Fibroblast of pulmonary artery (primary cell): Measurements from ENCODE around the gene BMP15.

Experiments
- DNase-seq: peaks from one replicate; pipeline ENCODE4 v3.0.0-alpha.2; 2010; ENCODE audit warnings: low read depth
- H3K4me3 ChIP-seq: replicated peaks from 2 replicates; pipeline ENCODE4 v1.5.1; 2011; ENCODE audit warnings: low read depth, mild to moderate bottlenecking, control low read depth, low read length, moderate library complexity
- TF ChIP-seq, protein P1 (sequence below): IDR thresholded peaks from 2 replicates; pipeline ENCODE4 v1.5.1; 2011; ENCODE audit warnings: mild to moderate bottlenecking, control low read depth, low read length, inconsistent platforms; ENCODE audit errors: missing control alignments

The BMP15 gene

DNA sequence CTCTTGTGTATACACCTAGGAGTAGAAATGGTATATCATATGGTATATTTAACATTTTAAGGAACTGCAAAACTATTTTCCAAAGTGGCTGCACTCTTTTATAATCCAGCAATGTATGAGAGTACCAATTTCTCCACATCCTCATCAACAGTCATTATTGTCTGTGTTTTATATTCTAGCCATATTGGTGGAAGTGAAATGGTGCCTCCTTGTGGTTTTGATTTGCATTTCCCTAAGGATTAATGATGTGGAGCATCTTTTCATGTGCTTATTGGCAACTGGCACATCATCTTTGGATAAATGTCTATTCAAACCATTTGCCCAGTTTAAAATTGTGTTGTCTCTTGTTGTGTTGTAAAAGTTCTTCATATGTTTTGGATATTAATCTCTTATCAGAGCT is 9.6 kb downstream of the BMP15 start:
- peak; percentile 41 for DNase-seq
- H3K4me3 ChIP-seq = no peak overlapping the region

DNA sequence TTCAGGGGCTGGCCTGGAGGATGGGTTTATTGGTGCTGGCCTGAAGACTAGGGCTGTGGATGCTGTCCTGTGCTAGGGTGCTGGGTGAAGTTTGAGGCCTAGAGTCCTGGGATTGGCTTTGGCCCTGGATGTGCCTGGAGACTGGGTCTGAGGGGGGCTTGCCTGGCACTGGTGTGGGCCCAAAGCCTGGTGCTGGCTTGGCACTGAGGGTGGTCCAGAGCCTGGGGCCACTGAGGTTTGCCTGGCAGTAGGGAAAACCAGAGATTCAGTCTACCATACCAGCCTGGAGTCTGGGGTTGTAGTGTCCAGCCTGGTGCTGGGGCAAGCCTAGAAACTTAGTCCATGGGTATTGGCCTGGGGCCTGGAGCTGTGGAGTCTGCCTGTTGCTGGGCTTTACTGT is 16.6 kb downstream of the BMP15 start:
- no peak for DNase-seq
- TF ChIP-seq, protein P1, sequence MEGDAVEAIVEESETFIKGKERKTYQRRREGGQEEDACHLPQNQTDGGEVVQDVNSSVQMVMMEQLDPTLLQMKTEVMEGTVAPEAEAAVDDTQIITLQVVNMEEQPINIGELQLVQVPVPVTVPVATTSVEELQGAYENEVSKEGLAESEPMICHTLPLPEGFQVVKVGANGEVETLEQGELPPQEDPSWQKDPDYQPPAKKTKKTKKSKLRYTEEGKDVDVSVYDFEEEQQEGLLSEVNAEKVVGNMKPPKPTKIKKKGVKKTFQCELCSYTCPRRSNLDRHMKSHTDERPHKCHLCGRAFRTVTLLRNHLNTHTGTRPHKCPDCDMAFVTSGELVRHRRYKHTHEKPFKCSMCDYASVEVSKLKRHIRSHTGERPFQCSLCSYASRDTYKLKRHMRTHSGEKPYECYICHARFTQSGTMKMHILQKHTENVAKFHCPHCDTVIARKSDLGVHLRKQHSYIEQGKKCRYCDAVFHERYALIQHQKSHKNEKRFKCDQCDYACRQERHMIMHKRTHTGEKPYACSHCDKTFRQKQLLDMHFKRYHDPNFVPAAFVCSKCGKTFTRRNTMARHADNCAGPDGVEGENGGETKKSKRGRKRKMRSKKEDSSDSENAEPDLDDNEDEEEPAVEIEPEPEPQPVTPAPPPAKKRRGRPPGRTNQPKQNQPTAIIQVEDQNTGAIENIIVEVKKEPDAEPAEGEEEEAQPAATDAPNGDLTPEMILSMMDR = no peak

More for the DNA sequence above, 9.6 kb downstream of the BMP15 start:
- TF ChIP-seq, protein P1 = peak; percentile 48

DNA sequence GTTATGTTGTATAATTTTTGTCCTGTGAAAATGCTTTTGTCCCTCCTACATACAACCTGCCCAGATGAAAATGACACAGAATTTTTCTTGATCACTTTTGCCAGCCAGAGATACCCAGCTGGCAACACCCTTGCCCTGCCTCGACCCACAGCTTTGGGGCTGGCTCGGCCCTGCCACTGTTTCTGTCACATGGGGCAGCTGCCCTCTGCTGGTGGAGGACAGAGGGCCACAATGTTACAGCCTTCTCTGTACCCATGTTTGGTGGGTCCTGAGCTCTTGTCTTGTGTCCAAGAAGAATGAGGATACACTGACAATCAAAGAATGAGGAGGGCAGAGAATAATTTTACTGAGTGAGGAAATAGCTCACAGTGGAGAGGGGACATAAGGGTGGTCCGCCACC is 31.1 kb downstream of the BMP15 start:
- no peak for DNase-seq
- TF ChIP-seq, protein P1 = peak; percentile 30
- H3K4me3 ChIP-seq = no peak overlapping the region

More for the DNA sequence above, 16.6 kb downstream of the BMP15 start:
- H3K4me3 ChIP-seq = no peak overlapping the region

DNA sequence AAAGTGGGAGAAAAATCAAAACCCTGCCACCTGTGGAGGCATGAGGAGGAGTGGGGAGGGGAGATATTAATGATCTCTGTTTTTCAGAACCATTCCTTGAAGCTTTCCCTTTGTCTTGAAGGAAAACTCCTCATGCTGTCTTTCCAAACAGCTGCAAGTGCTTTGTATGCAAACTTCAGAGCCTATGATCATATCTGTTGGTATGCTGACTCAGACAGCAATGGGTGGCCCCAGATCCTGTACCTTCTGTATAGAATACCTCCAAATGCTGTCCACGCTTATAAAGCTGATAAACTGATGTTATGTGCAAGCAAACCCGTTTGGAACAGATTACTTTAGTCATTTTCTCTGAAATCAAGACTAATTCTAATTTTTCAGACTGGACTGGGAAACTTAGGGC is 31.9 kb downstream of the BMP15 start:
- TF ChIP-seq, protein P1 = no peak
- no peak for DNase-seq
- no peak overlapping the region for H3K4me3 ChIP-seq

DNA sequence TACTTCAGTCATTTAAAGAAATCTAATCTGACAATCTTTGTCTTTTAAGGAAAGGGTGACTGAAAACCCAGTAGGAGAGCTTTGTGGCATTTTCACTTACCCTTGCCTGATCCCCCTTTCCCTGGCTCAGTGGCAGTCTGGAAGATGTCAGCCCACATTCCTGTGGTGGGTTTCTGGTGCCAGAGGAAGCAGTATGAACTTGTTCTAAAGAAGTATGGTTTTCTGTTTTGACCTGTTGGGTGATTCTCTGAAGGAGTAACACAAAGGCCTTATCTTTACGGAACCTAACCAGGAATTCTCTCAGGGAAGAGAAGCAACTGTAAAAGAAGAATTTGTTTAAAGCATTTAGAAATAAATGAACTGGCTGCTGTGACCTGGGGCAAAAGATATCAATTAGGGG is 41.9 kb downstream of the BMP15 start:
- H3K4me3 ChIP-seq = no peak overlapping the region
- DNase-seq = no peak
- TF ChIP-seq, protein P1 = no peak

DNA sequence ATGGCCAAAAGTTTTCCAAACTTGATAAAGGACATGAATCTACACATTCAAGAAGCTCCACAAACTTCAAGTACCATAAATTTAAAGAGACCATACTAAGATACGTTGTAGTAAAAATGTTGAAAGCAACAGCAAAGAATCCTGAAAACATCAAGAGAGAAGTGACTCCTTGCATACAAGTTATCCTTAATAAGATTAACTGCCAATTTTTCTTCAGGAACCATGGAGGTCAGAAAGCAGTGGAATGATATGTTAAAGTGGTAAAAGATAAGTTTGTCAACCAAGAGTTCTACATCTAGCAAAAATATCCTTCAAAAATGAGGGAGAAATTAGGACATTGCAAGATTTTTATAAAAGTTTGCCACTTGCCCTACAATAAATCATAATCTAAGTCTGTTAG is 43.3 kb downstream of the BMP15 start:
- no peak for DNase-seq
- H3K4me3 ChIP-seq = no peak overlapping the region
- TF ChIP-seq, protein P1 = no peak

DNA sequence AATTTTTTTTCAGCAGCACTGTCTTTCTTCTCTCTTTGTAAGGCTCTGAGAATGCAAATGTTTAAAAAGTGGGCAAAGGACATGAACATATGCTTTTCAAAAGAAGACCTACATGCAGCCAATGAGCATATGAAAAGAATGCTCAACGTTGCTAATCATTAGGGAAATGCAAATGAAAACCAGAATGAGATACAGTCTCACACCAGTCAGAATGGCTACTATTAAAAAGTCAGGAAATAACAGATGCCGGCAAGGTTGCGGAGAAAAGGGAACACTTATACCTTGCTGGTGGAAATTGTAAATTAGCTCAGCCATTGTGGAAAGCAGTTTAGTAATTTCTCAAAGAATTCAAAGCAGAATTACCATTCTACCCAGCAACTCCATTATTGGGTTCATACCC is 51.6 kb downstream of the BMP15 start:
- H3K4me3 ChIP-seq = no peak overlapping the region
- DNase-seq = no peak
- TF ChIP-seq, protein P1 = no peak
